GM23248 (cell line): ENCODE measurements around the gene TTPAL.

ENCODE experiments used
- EZH2 ChIP-seq: fragments of 200-600 bp; sonication (generic); IDR thresholded peaks from 2 replicates; pipeline ENCODE4 v1.6.1; 2018; ENCODE audit warnings: antibody characterized with exemption, mild to moderate bottlenecking; ENCODE audit not compliant: insufficient read depth, poor library complexity, severe bottlenecking
- EZH2phosphoT487 ChIP-seq: fragments of 200-600 bp; sonication (generic); IDR thresholded peaks from 2 replicates; pipeline ENCODE4 v1.6.1; 2018; ENCODE audit warnings: antibody characterized with exemption, moderate library complexity, mild to moderate bottlenecking, low read depth; ENCODE audit not compliant: insufficient read depth

DNA sequence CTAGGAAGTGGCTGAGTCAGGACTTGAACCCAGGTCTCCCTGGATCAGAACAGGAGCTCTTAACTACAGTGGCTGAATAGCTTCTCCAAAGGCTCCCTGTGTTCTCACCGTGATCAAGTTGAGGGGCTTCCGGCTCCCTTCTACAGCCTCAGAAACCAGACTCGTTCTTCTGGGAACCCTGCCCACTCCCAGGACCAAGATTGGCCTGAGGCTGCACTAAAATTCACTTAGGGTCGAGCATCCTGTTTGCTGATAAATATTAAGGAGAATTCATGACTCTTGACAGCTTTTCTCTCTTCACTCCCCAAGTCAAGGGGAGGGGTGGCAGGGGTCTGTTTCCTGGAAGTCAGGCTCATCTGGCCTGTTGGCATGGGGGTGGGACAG, 44.6 kb upstream of the TTPAL start:
- no peak for TF ChIP-seq EZH2
- no peak for TF ChIP-seq EZH2phosphoT487
